Parathyroid adenoma (tissue), 2 donors: ENCODE data around the gene CIZ1.
"Not testable (repeated sequence)": the region's sequence is repeated elsewhere in the genome, so short reads cannot be mapped to it uniquely, and the experiment has no call there.

Experiments used
- H2AFZ ChIP-seq: fragments of 300-600 bp; sonication (generic); one replicate; pipeline ENCODE4 v1.7.0; 2017; ENCODE audit warnings: antibody characterized with exemption, mild to moderate bottlenecking
- H3K27ac ChIP-seq: fragments of 300-600 bp; sonication (generic); one replicate; pipeline ENCODE4 v1.7.0; 2017
- H3K27me3 ChIP-seq: fragments of 300-600 bp; sonication (generic); one replicate; pipeline ENCODE4 v1.7.0; 2017; ENCODE audit warnings: low read length; ENCODE audit not compliant: control insufficient read depth, insufficient read depth
- H3K36me3 ChIP-seq: fragments of 300-600 bp; sonication (generic); one replicate; pipeline ENCODE4 v1.7.0; 2017; ENCODE audit warnings: low read length; ENCODE audit not compliant: control insufficient read depth, insufficient read depth
- H3K4me1 ChIP-seq: fragments of 300-600 bp; sonication (generic); one replicate; pipeline ENCODE4 v1.7.0; 2017; ENCODE audit warnings: control low read depth
- H3K4me2 ChIP-seq: fragments of 300-600 bp; sonication (generic); one replicate; pipeline ENCODE4 v1.7.0; 2017; ENCODE audit warnings: low read length
- H3K4me3 ChIP-seq: fragments of 300-600 bp; sonication (generic); one replicate; pipeline ENCODE4 v1.7.0; 2017; ENCODE audit warnings: low read depth, low read length
- H3K79me2 ChIP-seq: fragments of 300-600 bp; sonication (generic); one replicate; pipeline ENCODE4 v1.7.0; 2017; ENCODE audit warnings: control low read depth
- H3K9ac ChIP-seq: fragments of 300-600 bp; sonication (generic); one replicate; pipeline ENCODE4 v1.7.0; 2017; ENCODE audit warnings: mild to moderate bottlenecking
- H3K9me3 ChIP-seq: fragments of 300-600 bp; sonication (generic); one replicate; pipeline ENCODE4 v1.7.0; 2017; ENCODE audit warnings: low read length; ENCODE audit not compliant: control insufficient read depth
- CTCF ChIP-seq: fragments of 300-600 bp; sonication (generic); IDR thresholded peaks from one replicate; pipeline ENCODE4 v1.7.0; 2017; ENCODE audit warnings: antibody characterized with exemption, mild to moderate bottlenecking
- donor health status: primary hyperparathyroidism.

The CIZ1 gene

GRCh38 chr9:128181480-128181879 is 9.9 kb downstream of the CIZ1 start:
- not testable (repeated sequence) for H3K4me3 ChIP-seq, H3K9ac ChIP-seq, H3K9me3 ChIP-seq, H3K4me2 ChIP-seq, H3K79me2 ChIP-seq, H2AFZ ChIP-seq, H3K27me3 ChIP-seq, H3K36me3 ChIP-seq, H3K27ac ChIP-seq, H3K4me1 ChIP-seq
- peak; percentile 42 for TF ChIP-seq CTCF

GRCh38 chr9:128180447-128180846 is 10.9 kb downstream of the CIZ1 start:
- Histone ChIP-seq H3K27me3 (no peaks in the 10 kb centered on the region), H3K4me1 (no peaks in the 10 kb centered on the region), H3K4me2 (no peak overlapping the region), H3K27ac (no peak overlapping the region), H3K4me3 (no peak overlapping the region), H3K9ac (no peak overlapping the region), H2AFZ (no peak overlapping the region), H3K9me3 (no peaks in the 10 kb centered on the region), H3K36me3 (no peaks in the 10 kb centered on the region), H3K79me2 (no peaks in the 10 kb centered on the region)
- no peak for TF ChIP-seq CTCF

- no peaks in the 10 kb centered on the region for H3K36me3 ChIP-seq
- no peak overlapping the region for H3K27ac ChIP-seq
- H3K4me3 ChIP-seq: no peak overlapping the region
- no peaks in the 10 kb centered on the region for H3K4me1 ChIP-seq
- H2AFZ ChIP-seq: no peak overlapping the region
- H3K9me3 ChIP-seq: no peaks in the 10 kb centered on the region
- no peak overlapping the region for H3K9ac ChIP-seq
- no peak for TF ChIP-seq CTCF
- no peaks in the 10 kb centered on the region for H3K27me3 ChIP-seq
- no peaks in the 10 kb centered on the region for H3K79me2 ChIP-seq
- no peak overlapping the region for H3K4me2 ChIP-seq
Observed at GRCh38 chr9:128180001-128180400, 11.4 kb downstream of the CIZ1 start.

GRCh38 chr9:128178806-128179431 is 12.5 kb downstream of the CIZ1 start:
- H3K27me3 ChIP-seq: no peaks in the 10 kb centered on the region
- H3K27ac ChIP-seq: no peak overlapping the region
- H3K9me3 ChIP-seq: no peaks in the 10 kb centered on the region
- H2AFZ ChIP-seq: no peak overlapping the region
- H3K4me3 ChIP-seq: no peak overlapping the region
- no peak overlapping the region for H3K4me2 ChIP-seq
- H3K4me1 ChIP-seq: no peaks in the 10 kb centered on the region
- H3K36me3 ChIP-seq: no peaks in the 10 kb centered on the region
- no peaks in the 10 kb centered on the region for H3K79me2 ChIP-seq
- no peak for TF ChIP-seq CTCF
- H3K9ac ChIP-seq: no peak overlapping the region

- Histone ChIP-seq H3K27ac (no peak overlapping the region), H3K36me3 (no peaks in the 10 kb centered on the region), H3K4me2 (no peak overlapping the region), H3K4me3 (no peak overlapping the region), H3K9me3 (no peaks in the 10 kb centered on the region), H3K4me1 (no peaks in the 10 kb centered on the region), H3K27me3 (no peaks in the 10 kb centered on the region), H3K9ac (no peak overlapping the region), H3K79me2 (no peaks in the 10 kb centered on the region), H2AFZ (no peak overlapping the region)
- no peak for TF ChIP-seq CTCF
Observed at GRCh38 chr9:128175726-128176125, 15.6 kb downstream of the CIZ1 start.
